ENCODE results near the gene BTBD9. TPM values are rescaled to one million over a fixed set of nuclear protein-coding genes. Genes with fewer than 3 reads are reported as not detected.

The BTBD9 gene
- total RNA-seq, 4 donors from 2014 or later: 5.5 to 14.1 (median 6.3) TPM

DNA sequence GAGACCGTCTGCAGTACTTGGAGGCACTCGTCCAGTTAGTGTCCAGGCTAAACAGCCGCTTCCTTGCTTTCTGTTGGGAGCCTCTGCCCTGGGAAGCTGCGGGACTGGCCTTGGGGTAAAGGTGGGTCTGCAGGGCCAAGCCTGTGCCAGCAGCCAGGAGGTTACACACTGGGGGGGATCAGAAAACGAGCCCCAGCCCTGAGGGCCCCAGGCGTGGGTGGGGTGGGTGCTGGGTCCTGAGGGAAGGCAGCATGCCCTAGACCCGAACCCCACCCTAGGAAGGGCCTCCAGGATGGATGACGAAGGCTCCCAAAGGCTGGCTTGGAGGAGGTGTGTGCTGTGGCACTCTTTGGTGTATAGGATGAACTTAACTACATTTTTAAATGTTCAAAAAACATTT is 485.0 kb downstream of the BTBD9 start:
- H3K36me3 ChIP-seq: no peaks in the 10 kb centered on the region
- no peak overlapping the region for H3K4me3 ChIP-seq
- H3K9me3 ChIP-seq: no peaks in the 10 kb centered on the region
- intact Hi-C loops (cut with DNase I; ENCODE audit: low total_unique reads) (no loop called here), in situ Hi-C loops (cut with MboI; ENCODE audit: low sequenced_read_pairs in 4 of 4) (no loop called here)
- TF ChIP-seq POLR2A (IDR thresholded peaks at IDR 0.05): no peak
- TF ChIP-seq, protein P1, sequence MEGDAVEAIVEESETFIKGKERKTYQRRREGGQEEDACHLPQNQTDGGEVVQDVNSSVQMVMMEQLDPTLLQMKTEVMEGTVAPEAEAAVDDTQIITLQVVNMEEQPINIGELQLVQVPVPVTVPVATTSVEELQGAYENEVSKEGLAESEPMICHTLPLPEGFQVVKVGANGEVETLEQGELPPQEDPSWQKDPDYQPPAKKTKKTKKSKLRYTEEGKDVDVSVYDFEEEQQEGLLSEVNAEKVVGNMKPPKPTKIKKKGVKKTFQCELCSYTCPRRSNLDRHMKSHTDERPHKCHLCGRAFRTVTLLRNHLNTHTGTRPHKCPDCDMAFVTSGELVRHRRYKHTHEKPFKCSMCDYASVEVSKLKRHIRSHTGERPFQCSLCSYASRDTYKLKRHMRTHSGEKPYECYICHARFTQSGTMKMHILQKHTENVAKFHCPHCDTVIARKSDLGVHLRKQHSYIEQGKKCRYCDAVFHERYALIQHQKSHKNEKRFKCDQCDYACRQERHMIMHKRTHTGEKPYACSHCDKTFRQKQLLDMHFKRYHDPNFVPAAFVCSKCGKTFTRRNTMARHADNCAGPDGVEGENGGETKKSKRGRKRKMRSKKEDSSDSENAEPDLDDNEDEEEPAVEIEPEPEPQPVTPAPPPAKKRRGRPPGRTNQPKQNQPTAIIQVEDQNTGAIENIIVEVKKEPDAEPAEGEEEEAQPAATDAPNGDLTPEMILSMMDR (IDR thresholded peaks at IDR 0.05 in 4 of 5, conservative IDR thresholded peaks at IDR 0.05 in 1 of 5): no peak
- H3K27me3 ChIP-seq: no peaks in the 10 kb centered on the region
- ATAC-seq (no peak), DNase-seq (no peak)
- no peaks in the 10 kb centered on the region for H3K4me1 ChIP-seq
- no peak overlapping the region for H3K27ac ChIP-seq

DNA sequence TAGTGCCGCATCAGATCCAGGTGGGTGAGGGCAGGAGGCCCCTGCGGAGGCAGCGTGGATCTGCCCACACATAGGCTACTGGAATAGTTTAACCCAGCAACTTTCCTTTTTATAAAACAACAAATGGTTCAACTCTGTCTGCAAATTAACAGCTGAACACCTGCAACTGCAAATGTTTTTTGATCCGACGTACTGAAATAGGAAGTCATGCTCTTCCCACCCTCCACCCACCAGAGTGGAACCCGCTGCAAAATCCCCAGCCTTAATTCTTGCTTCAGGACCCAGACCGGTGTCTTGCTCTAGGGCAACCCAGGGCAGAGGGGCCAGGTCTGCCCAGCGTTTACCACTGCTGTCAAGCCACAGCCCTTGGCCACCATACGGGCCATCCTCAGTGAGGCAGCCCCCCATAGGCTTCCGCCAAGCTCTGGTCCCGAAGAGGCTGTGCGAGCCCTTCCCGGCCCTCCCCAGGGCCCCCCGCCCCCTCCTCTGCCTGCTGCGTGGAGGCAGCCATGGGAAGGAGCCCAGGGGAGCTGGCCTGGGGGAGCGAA is 485.9 kb downstream of the BTBD9 start:
- in situ Hi-C loops (cut with MboI; ENCODE audit: low sequenced_read_pairs in 4 of 4) (no loop called here), intact Hi-C loops (cut with DNase I; ENCODE audit: low total_unique reads) (no loop called here)
- TF ChIP-seq, protein P1 (IDR thresholded peaks at IDR 0.05 in 4 of 5, conservative IDR thresholded peaks at IDR 0.05 in 1 of 5): no peak
- no peak for TF ChIP-seq POLR2A (IDR thresholded peaks at IDR 0.05)
- Histone ChIP-seq H3K27me3 (no peaks in the 10 kb centered on the region), H3K36me3 (no peaks in the 10 kb centered on the region), H3K4me3 (no peak overlapping the region), H3K27ac (no peak overlapping the region), H3K9me3 (no peaks in the 10 kb centered on the region), H3K4me1 (no peaks in the 10 kb centered on the region)
- no peak for DNase-seq
- ATAC-seq: no peak

DNA sequence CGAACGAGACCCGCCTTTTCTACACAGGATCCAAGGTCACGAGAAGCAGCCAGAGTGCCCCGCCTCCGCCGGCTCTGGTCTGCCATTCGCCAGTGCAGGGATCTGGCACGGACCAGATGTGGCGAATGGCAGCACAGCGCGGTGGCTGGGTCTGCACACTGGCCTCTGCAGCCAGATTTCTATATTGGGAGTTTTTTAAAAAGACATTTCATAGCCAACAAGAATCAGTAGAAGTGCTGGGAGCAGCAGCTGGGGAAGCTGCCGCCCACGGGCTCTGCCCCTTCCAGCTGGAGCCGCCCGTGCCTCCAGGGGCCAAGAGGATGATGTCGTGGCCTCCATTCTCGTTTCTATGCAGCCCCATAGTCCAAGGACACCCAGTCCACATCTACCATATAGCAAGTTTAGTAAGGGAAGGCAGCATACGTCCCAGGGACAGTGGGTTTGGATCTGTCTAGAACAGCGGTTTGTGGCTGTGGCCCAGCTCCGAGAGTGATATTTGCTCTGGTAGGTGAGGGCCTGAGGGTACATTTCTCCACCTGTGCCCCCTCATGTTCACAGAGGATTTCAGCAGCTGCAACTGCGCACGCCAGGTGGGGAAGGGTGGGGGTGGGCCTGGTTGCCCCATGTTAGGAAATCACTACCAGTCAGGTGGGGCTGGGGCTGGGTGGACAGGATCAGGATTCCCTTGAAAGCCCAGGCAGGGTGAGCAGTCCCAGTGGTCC is 486.5 kb downstream of the BTBD9 start:
- TF ChIP-seq, protein P1 (IDR thresholded peaks at IDR 0.05 in 4 of 5, conservative IDR thresholded peaks at IDR 0.05 in 1 of 5): no peak
- TF ChIP-seq POLR2A (IDR thresholded peaks at IDR 0.05): no peak
- Histone ChIP-seq H3K27me3 (no peaks in the 10 kb centered on the region), H3K4me3 (no peak overlapping the region), H3K27ac (no peak overlapping the region), H3K4me1 (no peaks in the 10 kb centered on the region), H3K9me3 (no peaks in the 10 kb centered on the region), H3K36me3 (no peaks in the 10 kb centered on the region)
- DNase-seq: no peak
- intact Hi-C loops (cut with DNase I; ENCODE audit: low total_unique reads) (no loop called here), in situ Hi-C loops (cut with MboI; ENCODE audit: low sequenced_read_pairs in 4 of 4) (no loop called here)
- ATAC-seq: no peak

DNA sequence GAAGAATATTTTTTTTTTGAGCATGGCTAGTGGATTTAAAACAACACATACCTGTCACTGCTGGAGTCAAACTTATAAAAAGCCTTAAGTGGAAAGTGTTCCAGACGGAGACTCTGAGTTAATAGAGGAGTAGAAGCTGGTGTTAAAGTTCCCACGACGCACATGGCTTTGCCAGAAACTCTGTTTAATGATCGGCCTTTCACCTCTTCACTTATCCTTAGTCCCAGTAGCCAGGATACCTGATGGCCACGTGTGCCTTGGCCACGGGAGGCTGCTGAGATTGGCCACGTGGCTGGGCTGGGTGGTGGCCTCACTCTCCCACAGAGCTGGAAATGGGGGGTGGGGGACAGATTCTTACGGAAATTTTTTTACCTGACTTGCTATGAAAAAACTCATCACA is 487.1 kb downstream of the BTBD9 start:
- Histone ChIP-seq H3K27me3 (no peaks in the 10 kb centered on the region), H3K9me3 (no peaks in the 10 kb centered on the region), H3K36me3 (no peaks in the 10 kb centered on the region), H3K27ac (no peak overlapping the region), H3K4me1 (peaks cover 0 to under 1% of the 10 kb centered on the region in 2 donors), H3K4me3 (no peak overlapping the region)
- no peak for DNase-seq
- ATAC-seq: no peak
- no peak for TF ChIP-seq POLR2A (IDR thresholded peaks at IDR 0.05)
- TF ChIP-seq, protein P1 (IDR thresholded peaks at IDR 0.05 in 4 of 5, conservative IDR thresholded peaks at IDR 0.05 in 1 of 5): no peak
- in situ Hi-C loops (cut with MboI; ENCODE audit: low sequenced_read_pairs in 4 of 4): no loop called here
- intact Hi-C loops (cut with DNase I; ENCODE audit: low total_unique reads): no loop called here
